IMR-90 (cell line): Measurements from ENCODE around the gene SRGN. TPM values are rescaled to one million over a fixed set of nuclear protein-coding genes. Genes with fewer than 3 reads are reported as not detected.

Source experiments
- ATAC-seq: fragments of 200-7000 bp; cut with Tn5 transposase; 2 replicates; pipeline ENCODE4 v1.9.1; 2020; ENCODE audit warnings: low read depth, mild to moderate bottlenecking, moderate library complexity
- BruUV-seq: library from RNA; stranded (reverse); fragments of 400-500 nt; replicated peaks from 2 replicates; lab custom pipeline; 2021; lab: Mats Ljungman, UMichigan
- CTCF ChIA-PET: fragments of 300-600 bp; formaldehyde crosslinking; extraction: SDS; loops from one replicate; lab custom pipeline; 2021; ENCODE audit warnings: antibody characterized with exemption; lab: Yijun Ruan, JAX
- POLR2A ChIA-PET: fragments of 300-600 bp; sonication (Branson Sonifier 250); formaldehyde crosslinking; loops from one replicate; lab custom pipeline; 2022; ENCODE audit warnings: antibody characterized with exemption; ENCODE audit not compliant: unreplicated experiment; lab: Charles Lee
- DNase-seq: peaks from one replicate; pipeline ENCODE4 v3.0.0; 2013
- H2AFZ ChIP-seq: replicated peaks from 2 replicates; pipeline ENCODE3; 2013; ENCODE audit warnings: low read length, mild to moderate bottlenecking; ENCODE audit not compliant: poor library complexity
- H2AK5ac ChIP-seq: 2 replicates; pipeline ENCODE4 v1.6.1; 2013; ENCODE audit warnings: low read depth, low read length, inconsistent platforms
- H2AK9ac ChIP-seq: replicated peaks from 2 replicates; pipeline ENCODE3; 2013; ENCODE audit warnings: mild to moderate bottlenecking, low read depth, low read length, moderate library complexity; ENCODE audit not compliant: poor library complexity
- H2BK120ac ChIP-seq: 2 replicates; pipeline ENCODE4 v1.6.1; 2013; ENCODE audit warnings: low read depth, low read length, inconsistent platforms
- H2BK15ac ChIP-seq: 3 replicates; pipeline ENCODE4 v1.6.1; 2013; ENCODE audit warnings: low read depth, low read length, inconsistent platforms
- H2BK20ac ChIP-seq: 2 replicates; pipeline ENCODE4 v1.6.1; 2013; ENCODE audit warnings: low read depth, mild to moderate bottlenecking, inconsistent platforms, low read length, moderate library complexity
- H2BK5ac ChIP-seq: 2 replicates; pipeline ENCODE4 v1.6.1; 2013; ENCODE audit warnings: mild to moderate bottlenecking, low read depth, low read length, inconsistent platforms; ENCODE audit not compliant: poor library complexity, severe bottlenecking
- H3K14ac ChIP-seq: replicated peaks from 2 replicates; pipeline ENCODE4 v1.6.1; 2013; ENCODE audit warnings: low read depth, low read length, inconsistent platforms
- H3K18ac ChIP-seq: 2 replicates; pipeline ENCODE4 v1.6.1; 2013; ENCODE audit warnings: low read depth, low read length, control low read depth
- H3K23ac ChIP-seq: 2 replicates; pipeline ENCODE4 v1.6.1; 2013; ENCODE audit warnings: low read depth, low read length, inconsistent platforms
- H3K27ac ChIP-seq: 2 replicates; pipeline ENCODE4 v1.5.1; 2013; ENCODE audit warnings: mild to moderate bottlenecking, control low read depth, low read length; ENCODE audit not compliant: insufficient read depth
- H3K27me3 ChIP-seq: 2 replicates; pipeline ENCODE4 v1.6.1; 2013; ENCODE audit warnings: low read length; ENCODE audit not compliant: control insufficient read depth, insufficient read depth
- H3K36me3 ChIP-seq: 2 replicates; pipeline ENCODE4 v1.6.1; 2013; ENCODE audit warnings: low read length, mixed read lengths; ENCODE audit not compliant: control insufficient read depth, insufficient read depth
- H3K4ac ChIP-seq: 2 replicates; pipeline ENCODE4 v1.6.1; 2013; ENCODE audit warnings: low read depth, low read length, inconsistent platforms
- H3K4me1 ChIP-seq: 2 replicates; pipeline ENCODE4 v1.6.1; 2013; ENCODE audit warnings: low read length, mixed read lengths; ENCODE audit not compliant: control insufficient read depth, insufficient read depth
- H3K4me2 ChIP-seq: 2 replicates; pipeline ENCODE4 v1.6.1; 2013; ENCODE audit warnings: low read depth, mild to moderate bottlenecking, control low read depth, low read length, moderate library complexity
- H3K4me3 ChIP-seq: 2 replicates; pipeline ENCODE4 v1.5.1; 2013; ENCODE audit warnings: low read depth, mild to moderate bottlenecking, control low read depth, low read length, moderate library complexity; ENCODE audit not compliant: insufficient read depth
- H3K56ac ChIP-seq: 2 replicates; pipeline ENCODE4 v1.6.1; 2013; ENCODE audit warnings: low read length, inconsistent platforms; ENCODE audit not compliant: insufficient read depth; ENCODE audit errors: extremely low read depth
- H3K79me1 ChIP-seq, 2 experiments: 2 replicates each; pipeline ENCODE4 v1.6.1; 2013; ENCODE audit warnings: low read length in 2 of 2, inconsistent platforms in 1 of 2, low read depth in 1 of 2
- H3K9ac ChIP-seq: 2 replicates; pipeline ENCODE4 v1.6.1; 2013; ENCODE audit warnings: low read depth, low read length, control low read depth
- H3K9me1 ChIP-seq: 2 replicates; pipeline ENCODE4 v1.6.1; 2013; ENCODE audit warnings: low read length, inconsistent platforms; ENCODE audit not compliant: insufficient read depth
- H3K9me3 ChIP-seq: 2 replicates; pipeline ENCODE4 v1.6.1; 2013; ENCODE audit warnings: low read length; ENCODE audit not compliant: control insufficient read depth, insufficient read depth
- H4K20me1 ChIP-seq: 2 replicates; pipeline ENCODE4 v1.6.1; 2013; ENCODE audit warnings: low read length, inconsistent platforms; ENCODE audit not compliant: insufficient read depth
- H4K5ac ChIP-seq: 2 replicates; pipeline ENCODE4 v1.6.1; 2013; ENCODE audit warnings: mild to moderate bottlenecking, low read depth, low read length, control low read depth
- H4K8ac ChIP-seq, 2 experiments: 2 replicates each; pipeline ENCODE4 v1.6.1; 2013; ENCODE audit warnings: low read depth in 2 of 2, low read length in 2 of 2, control low read depth in 1 of 2, inconsistent platforms in 1 of 2
- H4K91ac ChIP-seq: 2 replicates; pipeline ENCODE4 v1.6.1; 2013; ENCODE audit warnings: low read depth, low read length, inconsistent platforms; ENCODE audit not compliant: insufficient read depth
- CEBPB ChIP-seq: IDR thresholded peaks from 2 replicates; pipeline ENCODE4 v1.6.1; 2012; ENCODE audit warnings: low read depth, low read length, improper control_type of control experiment
- CHD1 ChIP-seq: IDR thresholded peaks from 2 replicates; pipeline ENCODE4 v1.6.1; 2012; ENCODE audit warnings: low read depth, low read length, improper control_type of control experiment
- CTCF ChIP-seq: conservative IDR thresholded peaks from 2 replicates; pipeline ENCODE4 v1.5.1; 2012; ENCODE audit warnings: mild to moderate bottlenecking, low read depth, low read length, improper control_type of control experiment
- MAFK ChIP-seq: IDR thresholded peaks from 2 replicates; pipeline ENCODE4 v1.6.1; 2012; ENCODE audit warnings: low read depth, low read length, improper control_type of control experiment
- MAZ ChIP-seq: IDR thresholded peaks from 2 replicates; pipeline ENCODE4 v1.6.1; 2012; ENCODE audit warnings: low read depth, mild to moderate bottlenecking, low read length, improper control_type of control experiment, moderate library complexity, borderline replicate concordance
- NFE2L2 ChIP-seq: fragments of 150-350 bp; IDR thresholded peaks from 2 replicates; pipeline ENCODE4 v1.6.1; 2016; ENCODE audit warnings: low read depth, mild to moderate bottlenecking, low read length
- POLR2A ChIP-seq: IDR thresholded peaks from 2 replicates; pipeline ENCODE4 v1.6.1; 2012; ENCODE audit warnings: mild to moderate bottlenecking, low read depth, low read length
- RAD21 ChIP-seq: IDR thresholded peaks from 2 replicates; pipeline ENCODE4 v1.6.1; 2012; ENCODE audit warnings: low read length, improper control_type of control experiment
- RFX5 ChIP-seq: IDR thresholded peaks from 2 replicates; pipeline ENCODE4 v1.8.0; 2012; ENCODE audit warnings: low read depth, mild to moderate bottlenecking, low read length, moderate library complexity
- SMC3 ChIP-seq: fragments of 150-350 bp; IDR thresholded peaks from 2 replicates; pipeline ENCODE4 v1.6.1; 2016; ENCODE audit warnings: low read depth, mild to moderate bottlenecking, antibody characterized with exemption, low read length, moderate library complexity
- WGBS, 2 experiments: methylation state at CpG; one replicate each; pipeline versions ENCODE4 v1.1.5 to v1.1.7; 2013; ENCODE audit warnings: missing lambda C conversion rate in 2 of 2; ENCODE audit not compliant: insufficient read length in 1 of 2; ENCODE audit errors: extremely low coverage in 2 of 2; 5-methylcytosine and 5-hydroxymethylcytosine counted together
- dilution Hi-C: fragments of 300-500 bp; cut with HindIII; formaldehyde crosslinking; loops from one replicate; pipeline ENCODE4 v1.14.3; 2018; ENCODE audit warnings: low sequenced_read_pairs; ENCODE audit not compliant: unreplicated experiment
- in situ Hi-C: fragments of 300-500 bp; cut with MboI; formaldehyde crosslinking; loops from 3 replicates; pipeline ENCODE4 v1.14.3; 2019; ENCODE audit warnings: low sequenced_read_pairs, inconsistent platforms, mixed read lengths
- intact Hi-C: fragments of 100-400 bp; cut with micrococcal nuclease; formaldehyde crosslinking; loops from 2 replicates; pipeline ENCODE4 v1.10.0; 2022
- polyA plus RNA-seq, 3 experiments: library from polyadenylated mRNA; depleted of rRNA; stranded (reverse); fragments of >200 nt; gene quantifications; 2 replicates each; pipeline ENCODE4 v1.2.3, GENCODE V29; 2012; ENCODE audit warnings: low replicate concordance in 1 of 3
- total RNA-seq: library from RNA; depleted of rRNA; stranded (reverse); fragments of >200 nt; gene quantifications from 2 replicates; pipeline ENCODE4 v1.2.3, GENCODE V29; 2012

Gene SRGN
- total and polyA plus RNA-seq, 2 of the 4 experiments (the other 2 are of a cell fraction) = 33.3 to 41.4 TPM

GRCh38 chr10:69064762-69065328 is 23.1 kb upstream of the SRGN start:
- no peaks in the 10 kb centered on the region for H3K27me3 ChIP-seq
- no peaks in the 10 kb centered on the region for H4K20me1 ChIP-seq
- ATAC-seq (no peak), DNase-seq (no peak)
- H3K23ac ChIP-seq = peak overlapping the region; percentile 85; the same call in 1 of the 2 replicates
- peak overlapping the region; percentile 16 for H2BK15ac ChIP-seq
- H3K4me3 ChIP-seq = no peak overlapping the region
- H2AFZ ChIP-seq = peak overlapping the region; percentile 76
- in situ Hi-C loops = no loop called here
- H3K4me2 ChIP-seq = no peak overlapping the region
- no peak overlapping the region for H3K9ac ChIP-seq
- ChIA-PET POLR2A (interaction anchor here (0.5 kb wide), 1 partner anchor 14 kb away, joined by 5 read pairs; no protein-coding TSS in a partner anchor), CTCF (no interaction called here)
- H3K56ac ChIP-seq = peak overlapping the region; percentile 10; the same call in 1 of the 2 replicates
- no peak overlapping the region for H2AK9ac ChIP-seq
- intact Hi-C loops = no loop called here
- H3K79me1 ChIP-seq = peaks cover 0 to 14% of the 10 kb centered on the region in 2 experiments; a peak in 2 of 4 replicates
- no peak overlapping the region; the same call in 1 of the 2 replicates for H3K27ac ChIP-seq
- H3K14ac ChIP-seq = peak overlapping the region; percentile 75
- peak overlapping the region; percentile 61 for H2BK5ac ChIP-seq
- no TSS peak for BruUV-seq
- no peaks in the 10 kb centered on the region for H3K9me3 ChIP-seq
- H3K36me3 ChIP-seq = no peaks in the 10 kb centered on the region
- TF ChIP-seq POLR2A = no peak
- no peak for TF ChIP-seq MAFK
- no peak for TF ChIP-seq CTCF
- no peak for TF ChIP-seq NFE2L2
- no peak for TF ChIP-seq RFX5
- no peak for TF ChIP-seq SMC3
- no peak for TF ChIP-seq CHD1
- no peak for TF ChIP-seq MAZ
- TF ChIP-seq RAD21 = no peak
- TF ChIP-seq CEBPB = no peak
- peaks cover 22% of the 10 kb centered on the region for H3K4me1 ChIP-seq
- H4K8ac ChIP-seq = peak overlapping the region; percentile 77 to 91
- H4K5ac ChIP-seq = peak overlapping the region; percentile 17; the same call in 1 of the 2 replicates
- H3K18ac ChIP-seq = peak overlapping the region; percentile 12; the same call in 1 of the 2 replicates
- dilution Hi-C loops = no loop called here
- WGBS, 2 experiments = 80% methylated on average over 1 of the region's 6 CpGs; no CpG with 5 or more reads in 1 of the 2 experiments
- peak overlapping the region; percentile 77 for H2BK120ac ChIP-seq
- H2AK5ac ChIP-seq = peak overlapping the region; percentile 88
- peak overlapping the region; percentile 96 for H2BK20ac ChIP-seq
- H3K4ac ChIP-seq = peak overlapping the region; percentile 79; the same call in 1 of the 2 replicates
- H3K9me1 ChIP-seq = peaks cover 26% of the 10 kb centered on the region
- peak overlapping the region; percentile 55 for H4K91ac ChIP-seq
